Cardiac muscle cell (in vitro differentiated cells and primary cell): ENCODE measurements around the gene SPOCK3. TPM values are rescaled to one million over a fixed set of nuclear protein-coding genes. Genes with fewer than 3 reads are reported as not detected.

Source experiments
- DNase-seq, 2 donors: peaks; one replicate each; pipeline versions ENCODE4 v3.0.0 to v3.0.0-alpha.2; 2010 to 2017; ENCODE audit warnings: low read depth in 1 of 2, low spot score in 1 of 2
- H3K27ac ChIP-seq: fragments of 200-600 bp; sonication (generic); 2 replicates; pipeline ENCODE4 v1.5.1; 2016
- H3K27me3 ChIP-seq: fragments of 200-600 bp; sonication (generic); 2 replicates; pipeline ENCODE4 v1.6.0; 2016; ENCODE audit warnings: control low read depth
- H3K36me3 ChIP-seq: fragments of 200-600 bp; sonication (generic); 2 replicates; pipeline ENCODE4 v1.5.1; 2016; ENCODE audit warnings: control low read depth
- H3K4me1 ChIP-seq: fragments of 200-600 bp; sonication (generic); 2 replicates; pipeline ENCODE4 v1.8.1; 2017; ENCODE audit warnings: low read depth, mild to moderate bottlenecking, mixed run types
- H3K4me3 ChIP-seq: fragments of 200-600 bp; sonication (generic); 2 replicates; pipeline ENCODE4 v1.5.1; 2016; ENCODE audit warnings: mild to moderate bottlenecking
- H3K9me3 ChIP-seq: fragments of 200-600 bp; sonication (generic); 2 replicates; pipeline ENCODE4 v1.5.1; 2017; ENCODE audit warnings: low read depth, mild to moderate bottlenecking, control low read depth
- polyA plus RNA-seq: library from polyadenylated mRNA; unstranded; fragments of >200 nt; fragmentation: Nextera tagmentation; extraction: Ambion mirVana; gene quantifications from 2 replicates; pipeline ENCODE4 v1.2.1, GENCODE V29; 2016
- total RNA-seq: library from RNA; depleted of rRNA; stranded (reverse); fragments of >200 nt; gene quantifications from 2 replicates; pipeline ENCODE4 v1.2.3, GENCODE V29; 2016
- TF ChIP-seq, protein P1 (sequence below): IDR thresholded peaks from 2 replicates; pipeline ENCODE4 v1.5.1; 2012; ENCODE audit warnings: low read depth, mild to moderate bottlenecking, low read length

Gene SPOCK3
- total and polyA plus RNA-seq, 2 experiments from 2014 or later = 1.3 to 4.6 TPM

DNA sequence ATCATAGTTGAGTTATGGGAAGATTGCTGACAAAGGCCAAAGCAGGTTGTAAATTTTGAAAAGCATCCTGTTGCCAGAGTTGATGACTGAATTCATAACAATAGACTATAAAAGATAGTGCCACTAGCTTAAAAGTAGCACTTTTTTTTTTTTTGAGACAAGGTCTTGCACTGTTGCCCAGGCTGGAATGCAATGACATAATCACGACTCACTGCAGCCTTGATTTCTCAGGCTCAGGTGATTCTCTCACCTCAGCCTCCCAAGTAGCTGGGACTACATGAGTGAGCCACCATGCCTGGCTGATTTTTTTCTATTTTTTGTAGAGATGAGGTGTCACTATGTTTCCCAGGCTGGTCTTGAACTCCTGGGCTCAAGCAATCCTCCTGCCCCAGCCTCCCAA lies 122.7 kb downstream of the SPOCK3 start:
- H3K27ac ChIP-seq = no peak overlapping the region
- H3K4me3 ChIP-seq = no peak overlapping the region
- no peaks in the 10 kb centered on the region for H3K27me3 ChIP-seq
- TF ChIP-seq, protein P1, sequence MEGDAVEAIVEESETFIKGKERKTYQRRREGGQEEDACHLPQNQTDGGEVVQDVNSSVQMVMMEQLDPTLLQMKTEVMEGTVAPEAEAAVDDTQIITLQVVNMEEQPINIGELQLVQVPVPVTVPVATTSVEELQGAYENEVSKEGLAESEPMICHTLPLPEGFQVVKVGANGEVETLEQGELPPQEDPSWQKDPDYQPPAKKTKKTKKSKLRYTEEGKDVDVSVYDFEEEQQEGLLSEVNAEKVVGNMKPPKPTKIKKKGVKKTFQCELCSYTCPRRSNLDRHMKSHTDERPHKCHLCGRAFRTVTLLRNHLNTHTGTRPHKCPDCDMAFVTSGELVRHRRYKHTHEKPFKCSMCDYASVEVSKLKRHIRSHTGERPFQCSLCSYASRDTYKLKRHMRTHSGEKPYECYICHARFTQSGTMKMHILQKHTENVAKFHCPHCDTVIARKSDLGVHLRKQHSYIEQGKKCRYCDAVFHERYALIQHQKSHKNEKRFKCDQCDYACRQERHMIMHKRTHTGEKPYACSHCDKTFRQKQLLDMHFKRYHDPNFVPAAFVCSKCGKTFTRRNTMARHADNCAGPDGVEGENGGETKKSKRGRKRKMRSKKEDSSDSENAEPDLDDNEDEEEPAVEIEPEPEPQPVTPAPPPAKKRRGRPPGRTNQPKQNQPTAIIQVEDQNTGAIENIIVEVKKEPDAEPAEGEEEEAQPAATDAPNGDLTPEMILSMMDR = no peak
- DNase-seq = no peak
- no peaks in the 10 kb centered on the region for H3K36me3 ChIP-seq
- H3K4me1 ChIP-seq = peaks cover 7% of the 10 kb centered on the region
- H3K9me3 ChIP-seq = no peaks in the 10 kb centered on the region

DNA sequence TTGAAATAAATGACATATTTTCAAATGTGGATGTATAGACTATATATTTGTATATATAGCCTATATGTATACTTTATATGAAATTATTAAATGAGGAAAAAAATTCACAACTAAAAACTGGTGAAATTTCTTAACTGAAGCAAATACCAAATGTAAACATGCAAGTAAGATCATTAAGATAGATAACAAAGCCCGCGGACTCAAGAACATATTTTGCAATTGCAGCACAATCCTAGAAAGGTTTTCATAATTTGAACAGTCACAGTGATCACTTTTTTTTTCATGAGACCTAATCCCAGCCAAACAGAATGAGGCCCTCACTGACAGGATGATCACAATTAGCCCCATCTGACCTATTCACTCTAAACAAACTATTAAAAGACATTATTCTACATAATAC lies 123.2 kb downstream of the SPOCK3 start:
- no peak for DNase-seq
- H3K4me3 ChIP-seq = no peak overlapping the region
- H3K9me3 ChIP-seq = no peaks in the 10 kb centered on the region
- H3K27me3 ChIP-seq = no peaks in the 10 kb centered on the region
- no peaks in the 10 kb centered on the region for H3K36me3 ChIP-seq
- H3K4me1 ChIP-seq = peaks cover 7% of the 10 kb centered on the region
- TF ChIP-seq, protein P1 = no peak
- H3K27ac ChIP-seq = no peak overlapping the region

DNA sequence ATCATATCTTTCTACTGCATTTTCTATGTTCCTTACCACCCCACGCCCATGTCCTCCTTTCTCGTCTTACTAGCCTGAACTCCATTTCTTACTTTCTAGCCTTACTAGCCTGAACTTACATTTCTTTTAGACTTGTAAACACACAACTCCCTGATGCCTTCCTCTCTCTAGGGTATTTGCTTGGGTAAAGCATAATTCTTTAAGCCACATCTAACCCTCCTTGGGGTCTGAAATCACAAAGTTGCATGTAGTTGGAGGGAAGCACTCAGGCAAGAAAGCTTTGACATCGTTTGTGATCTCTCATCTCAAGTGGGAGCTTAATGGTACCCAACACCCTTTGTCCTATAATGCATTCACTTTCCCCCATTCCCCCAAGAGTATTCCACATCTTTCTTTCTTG lies 124.4 kb downstream of the SPOCK3 start:
- Histone ChIP-seq H3K27me3 (no peaks in the 10 kb centered on the region), H3K36me3 (no peaks in the 10 kb centered on the region), H3K9me3 (no peaks in the 10 kb centered on the region), H3K27ac (no peak overlapping the region), H3K4me3 (no peak overlapping the region), H3K4me1 (peaks cover 6% of the 10 kb centered on the region)
- DNase-seq = no peak
- TF ChIP-seq, protein P1 = no peak

DNA sequence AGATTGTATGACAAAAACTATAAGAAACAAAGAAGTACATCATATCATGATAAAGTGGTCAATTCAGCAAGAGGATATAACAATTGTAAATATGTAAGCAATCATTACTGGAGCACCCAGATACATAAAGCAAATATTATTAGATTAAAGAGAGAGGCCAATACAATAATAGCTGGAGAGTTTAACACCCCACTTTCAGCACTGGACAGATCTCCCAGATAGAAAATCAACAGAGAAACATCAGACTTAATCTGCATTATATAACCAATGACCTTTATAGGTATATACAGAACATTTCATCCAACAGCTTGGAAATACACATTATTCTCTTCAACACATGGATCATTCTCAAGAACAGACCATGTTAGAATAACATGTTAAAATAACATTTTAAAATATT lies 128.4 kb downstream of the SPOCK3 start:
- H3K4me3 ChIP-seq = no peak overlapping the region
- H3K27ac ChIP-seq = no peak overlapping the region
- no peaks in the 10 kb centered on the region for H3K27me3 ChIP-seq
- TF ChIP-seq, protein P1 = no peak
- H3K4me1 ChIP-seq = no peaks in the 10 kb centered on the region
- no peaks in the 10 kb centered on the region for H3K36me3 ChIP-seq
- H3K9me3 ChIP-seq = no peaks in the 10 kb centered on the region
- DNase-seq = no peak

DNA sequence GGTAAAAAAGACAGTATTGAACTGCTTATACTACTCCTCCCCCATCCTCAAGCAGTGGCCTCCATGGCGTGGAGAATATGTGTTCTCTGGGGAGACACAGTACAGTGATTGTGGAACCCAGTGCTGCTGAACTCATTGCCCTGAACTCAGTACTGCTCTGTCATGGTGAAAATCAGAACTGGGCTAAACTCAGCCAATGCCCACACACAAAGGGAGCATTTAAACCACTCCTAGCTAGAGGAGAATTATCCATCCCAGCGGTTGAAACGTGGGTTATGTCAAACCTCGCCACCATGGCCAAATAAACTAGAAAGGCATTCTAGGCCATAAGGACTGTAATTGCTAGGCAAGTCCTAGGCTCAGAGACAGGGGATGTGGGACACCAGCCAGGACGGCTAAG lies 131.8 kb downstream of the SPOCK3 start:
- TF ChIP-seq, protein P1 = no peak
- Histone ChIP-seq H3K27ac (no peak overlapping the region), H3K4me3 (no peak overlapping the region), H3K27me3 (no peaks in the 10 kb centered on the region), H3K36me3 (no peaks in the 10 kb centered on the region), H3K4me1 (no peaks in the 10 kb centered on the region), H3K9me3 (no peaks in the 10 kb centered on the region)
- no peak for DNase-seq

DNA sequence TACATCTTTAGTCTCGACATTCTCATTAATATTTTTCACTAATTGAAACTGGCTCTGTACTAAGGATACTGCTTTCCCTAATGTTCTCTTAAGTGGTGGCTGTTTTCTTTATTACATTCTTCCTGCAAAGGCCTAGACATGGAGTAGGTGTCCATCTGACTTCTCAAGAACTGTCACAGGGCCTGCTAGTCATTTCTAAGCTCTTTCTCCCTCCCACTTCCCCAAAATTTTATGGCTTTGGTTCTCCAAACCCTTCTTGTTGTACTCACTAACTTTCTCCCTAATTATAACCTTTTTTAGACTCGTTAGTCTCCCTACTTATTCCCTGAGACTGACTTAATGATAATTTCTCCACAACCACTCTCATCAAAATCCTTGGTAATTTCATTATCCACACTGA lies 133.3 kb downstream of the SPOCK3 start:
- no peak for DNase-seq
- H3K4me3 ChIP-seq = no peak overlapping the region
- H3K36me3 ChIP-seq = no peaks in the 10 kb centered on the region
- H3K4me1 ChIP-seq = no peaks in the 10 kb centered on the region
- H3K27me3 ChIP-seq = no peaks in the 10 kb centered on the region
- TF ChIP-seq, protein P1 = no peak
- H3K27ac ChIP-seq = no peak overlapping the region
- H3K9me3 ChIP-seq = no peaks in the 10 kb centered on the region
